HG02852 (cell line): Measurements from ENCODE around the gene ZNF860.
"Not testable (repeated sequence)": the region's sequence is repeated elsewhere in the genome, so short reads cannot be mapped to it uniquely, and the experiment has no call there.

ENCODE experiments used
- ATAC-seq: cut with Tn5 transposase; IDR thresholded peaks from one replicate; pipeline ENCODE4 v1.9.1; 2021; ENCODE audit warnings: mild to moderate bottlenecking, moderate library complexity; ENCODE audit not compliant: unreplicated experiment

Gene ZNF860

DNA sequence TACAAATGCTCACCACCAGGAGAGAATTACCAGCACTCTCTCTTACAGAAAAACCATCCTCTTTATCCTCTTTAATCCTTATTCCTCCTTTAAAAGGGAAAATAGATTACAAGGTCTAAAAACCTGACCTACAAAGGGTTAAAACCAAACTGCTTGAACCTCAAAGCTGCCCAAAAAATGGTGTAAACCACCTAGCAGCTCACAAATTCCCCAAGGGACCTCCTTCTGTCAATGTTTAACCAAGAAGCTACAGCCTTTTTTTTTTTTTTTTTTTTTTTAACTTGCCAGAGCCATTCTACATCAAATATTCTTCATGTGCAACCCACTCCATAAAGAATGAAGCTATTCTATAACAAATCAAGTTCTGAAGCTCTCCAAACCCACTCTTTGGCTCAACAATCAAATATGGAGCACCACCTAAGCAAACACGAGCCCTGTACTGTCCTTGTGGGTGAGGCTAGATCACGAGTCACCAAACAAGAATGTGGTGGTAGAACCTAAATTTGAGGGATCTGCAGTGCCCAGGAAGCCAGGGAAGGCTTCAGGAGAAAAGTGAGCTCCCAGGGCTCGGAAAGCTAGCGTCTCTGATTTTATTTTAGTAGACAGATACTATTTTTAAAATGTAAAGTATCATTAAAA, 20.6 kb upstream of the ZNF860 start:
- no peak for ATAC-seq

DNA sequence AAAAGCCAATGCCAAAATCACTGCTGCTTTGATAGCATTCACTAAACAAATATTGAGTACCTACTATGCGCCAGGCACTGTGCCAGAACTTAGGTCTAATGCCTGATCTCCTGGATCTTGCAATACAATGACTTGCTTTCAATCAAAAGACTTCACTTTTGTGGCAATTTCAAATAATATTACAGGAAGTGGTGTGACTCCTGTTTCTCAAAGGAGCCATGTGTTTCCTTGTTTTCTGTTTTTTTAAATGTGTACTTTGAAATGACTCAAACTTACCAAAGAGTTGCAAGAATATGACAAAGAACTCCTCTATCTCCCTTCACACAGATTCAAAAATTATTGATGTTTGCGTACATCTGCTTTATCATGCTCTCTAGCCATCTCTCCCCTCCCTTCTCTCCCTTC, 18.7 kb upstream of the ZNF860 start:
- no peak for ATAC-seq

GRCh38 chr3:31966978-31967591, 14.5 kb upstream of the ZNF860 start:
- ATAC-seq: no peak

GRCh38 chr3:31967592-31967991, 14.0 kb upstream of the ZNF860 start:
- no peak for ATAC-seq

DNA sequence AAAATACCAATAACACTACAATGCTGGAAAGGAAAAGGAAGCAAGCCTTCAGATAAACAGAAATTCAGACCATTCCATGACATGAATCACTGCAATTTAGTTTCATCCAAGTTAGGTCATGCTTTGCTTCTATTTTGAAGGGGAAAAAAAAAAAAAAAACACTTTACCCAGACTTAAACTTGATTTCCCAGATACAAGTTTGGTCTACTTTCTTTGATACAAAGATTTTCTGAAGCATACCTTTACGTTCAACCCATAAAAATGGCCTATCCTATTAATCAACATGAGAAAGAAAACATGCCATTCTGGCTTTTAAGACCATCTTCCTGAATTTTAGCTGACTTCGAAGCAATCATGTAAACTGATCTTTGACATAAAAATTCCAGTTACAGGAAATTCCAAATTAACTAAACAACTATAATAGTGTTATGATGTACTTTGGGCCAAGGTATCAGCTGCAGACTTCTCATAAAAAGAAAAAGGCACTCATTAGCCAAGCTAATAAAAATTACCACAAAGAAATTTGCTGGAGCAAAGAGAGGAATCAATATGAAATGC, 13.1 kb upstream of the ZNF860 start:
- no peak for ATAC-seq

GRCh38 chr3:31968927-31969418, 12.6 kb upstream of the ZNF860 start:
- no peak for ATAC-seq

DNA sequence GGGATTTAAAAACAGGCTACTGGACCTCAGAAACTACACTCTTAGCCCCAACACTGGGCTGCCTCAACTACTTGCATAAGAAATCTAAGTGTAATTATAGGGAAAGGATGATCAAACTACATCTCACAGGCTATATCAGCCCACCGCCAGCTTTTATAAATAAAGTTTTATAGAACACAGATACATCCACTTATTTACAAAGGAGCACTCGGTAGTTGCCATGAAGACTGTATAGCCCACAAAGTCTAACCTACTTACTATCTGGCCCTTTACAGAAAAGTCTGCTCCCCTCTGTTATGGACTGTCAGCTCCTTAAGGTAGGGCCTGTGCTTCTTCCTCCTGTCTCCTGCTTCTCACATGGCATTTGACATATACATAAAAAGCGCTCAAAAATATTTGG, 9.9 kb upstream of the ZNF860 start:
- ATAC-seq: no peak

DNA sequence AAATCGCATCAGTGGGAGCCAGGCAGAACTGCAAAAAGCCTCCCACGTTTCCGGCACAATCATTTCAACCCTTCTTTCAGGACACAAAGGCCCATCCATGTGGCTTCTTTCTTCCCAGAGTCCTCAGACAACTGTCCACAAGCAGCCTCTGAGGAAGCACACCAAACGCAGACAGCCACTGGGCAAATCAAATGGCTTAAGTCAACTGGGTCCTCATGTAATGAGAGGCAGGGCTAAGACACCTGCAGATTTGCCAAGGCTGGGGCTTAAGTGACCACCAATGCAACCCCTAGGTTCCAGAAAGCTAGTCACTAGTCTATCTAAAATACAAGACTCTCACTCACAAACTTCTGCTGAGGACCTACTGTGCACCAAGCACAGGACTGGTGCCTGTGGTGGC, 8.5 kb upstream of the ZNF860 start:
- no peak for ATAC-seq

- no peak for ATAC-seq
Observed at GRCh38 chr3:31973837-31974236, 7.7 kb upstream of the ZNF860 start.

DNA sequence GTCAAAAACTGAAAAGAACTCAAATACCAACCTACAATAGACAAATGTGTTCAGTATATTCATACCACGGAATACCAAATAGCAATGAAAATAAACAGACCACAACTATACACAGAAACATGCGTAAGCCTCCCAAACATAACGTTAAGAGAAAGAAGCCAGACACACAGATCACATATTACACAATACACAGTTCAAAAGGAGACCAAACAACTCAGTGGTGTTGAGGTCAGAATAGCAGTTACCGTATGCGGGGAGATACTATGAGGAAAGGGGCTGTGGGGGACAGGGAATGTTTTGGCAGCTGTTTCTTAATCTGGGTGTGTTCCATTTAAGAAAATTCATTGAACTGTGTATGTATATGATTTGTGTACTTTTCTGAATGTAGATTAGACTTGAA, 7.1 kb upstream of the ZNF860 start:
- ATAC-seq: no peak

DNA sequence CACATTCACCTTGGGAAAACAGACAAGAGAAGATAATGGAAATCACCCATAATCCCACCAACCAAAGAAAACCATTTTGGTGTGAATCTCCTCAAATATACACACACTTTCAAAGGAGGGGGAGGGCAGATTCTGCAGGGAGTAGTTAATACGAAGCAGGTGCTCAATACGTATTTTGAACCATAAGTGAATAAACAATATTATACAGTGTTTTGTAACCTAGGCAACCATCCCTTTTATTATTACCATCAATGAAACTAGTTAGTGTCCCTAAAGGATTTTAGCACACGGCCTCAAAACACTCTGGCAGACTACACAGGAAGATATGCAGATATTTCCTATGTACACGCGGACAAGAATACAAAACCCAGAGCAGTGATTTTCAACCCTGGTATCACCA, 6.6 kb upstream of the ZNF860 start:
- ATAC-seq: no peak

DNA sequence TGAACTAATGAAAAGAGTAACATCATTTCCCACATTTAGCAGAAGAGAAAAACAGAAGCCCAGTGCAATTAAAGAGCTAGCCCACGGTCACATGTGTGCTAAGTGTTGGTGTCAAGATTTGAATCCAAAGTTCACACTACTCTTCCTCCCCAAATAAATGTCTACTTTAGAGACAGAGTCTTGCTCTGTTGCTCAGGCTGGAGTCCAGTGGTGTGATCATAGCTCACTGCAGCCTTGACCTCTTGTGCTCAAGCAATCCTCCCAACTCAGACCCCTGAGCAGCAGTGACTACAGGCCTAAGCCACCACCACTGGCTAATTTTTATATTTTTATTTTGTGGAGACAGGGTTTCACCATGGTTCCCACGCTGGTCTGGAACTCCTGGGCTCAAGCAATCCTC, 5.2 kb upstream of the ZNF860 start:
- ATAC-seq: no peak

DNA sequence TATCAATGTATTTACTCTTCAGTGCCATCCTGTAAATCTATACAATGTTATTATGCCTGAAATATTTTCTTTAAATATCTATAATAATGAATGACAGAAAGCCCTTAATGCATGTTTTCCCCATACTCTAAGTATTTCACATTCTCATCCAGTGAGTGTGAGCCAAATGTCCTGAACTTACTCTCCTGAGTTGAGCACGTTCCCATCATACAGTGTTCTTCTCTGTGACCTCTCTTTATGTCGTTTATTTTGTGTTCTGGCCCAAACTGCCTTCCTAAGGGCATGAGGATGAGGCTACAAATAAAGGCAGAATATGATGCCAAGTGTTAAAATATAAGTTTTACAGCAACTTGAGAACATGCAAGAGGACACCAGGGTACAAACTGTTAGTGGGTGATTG, 3.8 kb upstream of the ZNF860 start:
- no peak for ATAC-seq

DNA sequence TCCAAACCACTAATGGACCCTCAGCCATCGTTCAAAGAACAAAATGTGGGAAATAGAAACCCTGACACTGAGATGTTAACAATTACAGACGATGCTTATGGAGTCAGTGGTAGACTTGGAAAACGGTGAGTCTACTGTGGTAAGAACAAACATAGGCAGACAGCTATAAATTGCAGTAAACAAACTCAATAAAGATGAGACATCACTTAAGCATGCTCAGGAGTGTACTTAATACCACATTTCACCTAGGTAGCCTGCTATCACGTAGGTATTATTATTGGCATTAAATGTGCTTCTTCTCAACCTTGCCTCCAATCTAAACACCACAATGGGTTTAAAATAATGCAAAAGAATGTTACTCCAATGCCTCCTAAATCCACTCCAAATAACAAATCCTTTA, 3.0 kb upstream of the ZNF860 start:
- no peak for ATAC-seq

GRCh38 chr3:31979001-31979697, 2.4 kb upstream of the ZNF860 start:
- ATAC-seq: peak; percentile 64

GRCh38 chr3:31980530-31981205, 882 bp upstream of the ZNF860 start:
- ATAC-seq: peak; percentile 25

DNA sequence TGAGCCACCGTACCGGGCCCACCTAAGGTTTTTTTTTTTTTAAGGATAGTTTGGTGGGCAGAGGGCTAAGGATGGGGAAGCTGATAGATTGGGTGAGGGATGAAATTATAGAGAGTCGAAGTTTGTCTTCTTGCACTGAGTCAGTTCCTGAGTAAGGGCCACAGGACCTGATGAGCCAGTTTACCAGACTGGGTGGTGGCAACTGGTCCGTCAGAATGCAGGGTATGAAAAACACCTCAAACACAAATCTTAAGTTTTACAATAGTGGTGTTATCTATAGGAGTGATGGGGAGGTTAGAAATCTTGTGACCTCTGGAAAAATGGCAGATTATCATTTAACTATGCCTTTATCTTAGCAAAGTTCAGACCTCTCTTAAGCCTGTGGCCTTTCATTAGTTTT, 2.8 kb downstream of the ZNF860 start:
- no peak for ATAC-seq

- ATAC-seq: no peak
Observed at GRCh38 chr3:31985831-31986230, 4.3 kb downstream of the ZNF860 start.

- ATAC-seq: no peak
Observed at GRCh38 chr3:31988271-31988670, 6.7 kb downstream of the ZNF860 start.

DNA sequence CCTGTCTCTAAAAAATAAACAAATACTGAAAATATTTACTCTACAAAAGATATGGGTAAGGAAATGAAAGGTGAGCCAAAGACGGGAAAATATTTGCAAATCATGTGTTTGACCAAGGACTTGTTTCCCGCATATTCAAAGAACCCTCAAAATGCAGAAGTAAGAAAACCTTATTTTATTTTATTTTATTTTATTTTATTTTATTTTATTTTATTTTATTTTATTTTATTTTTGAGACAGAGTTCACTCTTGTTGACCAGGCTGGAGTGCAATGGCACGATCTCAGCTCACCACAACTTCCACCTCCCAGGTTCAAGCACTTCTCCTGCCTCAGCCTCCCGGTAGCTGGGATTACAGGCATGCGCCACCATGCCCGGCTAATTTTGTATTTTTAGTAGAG, 11.4 kb downstream of the ZNF860 start:
- not testable (repeated sequence) for ATAC-seq

GRCh38 chr3:31993843-31994242, 12.3 kb downstream of the ZNF860 start:
- ATAC-seq: no peak
